Retinal pigment epithelial cell (primary cell): ENCODE measurements around the gene TBC1D5.

ENCODE experiments used
- DNase-seq: peaks from one replicate; pipeline ENCODE4 v3.0.0-alpha.2; 2010; ENCODE audit warnings: low read depth
- H3K4me3 ChIP-seq: 2 replicates; pipeline ENCODE4 v1.5.1; 2011; ENCODE audit warnings: mild to moderate bottlenecking, low read length, control low read depth, moderate library complexity
- TF ChIP-seq, protein P1 (sequence below): conservative IDR thresholded peaks from 2 replicates; pipeline ENCODE4 v1.5.1; 2011; ENCODE audit warnings: low read depth, low read length, control low read depth, inconsistent platforms

Gene TBC1D5

DNA sequence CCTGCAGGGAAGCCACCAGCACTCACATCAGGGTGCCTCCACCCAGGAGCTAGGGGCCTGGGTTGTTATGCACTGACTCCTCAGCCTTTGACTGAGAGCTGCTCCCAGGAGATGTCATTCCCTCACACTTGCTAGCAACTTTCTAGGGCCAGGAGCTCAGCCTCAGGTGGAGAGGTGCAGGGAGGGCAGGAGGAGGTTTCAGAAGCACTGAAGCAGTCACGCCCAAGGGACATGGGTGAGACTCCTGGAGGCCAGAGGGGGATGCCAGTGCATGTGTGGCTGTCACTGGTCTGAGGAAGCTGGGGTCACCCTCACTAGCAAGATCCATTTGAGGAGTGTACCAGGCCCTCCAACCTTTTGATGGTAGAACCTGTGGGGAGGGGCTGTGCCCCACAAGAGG lies 586.5 kb downstream of the TBC1D5 start:
- TF ChIP-seq, protein P1, sequence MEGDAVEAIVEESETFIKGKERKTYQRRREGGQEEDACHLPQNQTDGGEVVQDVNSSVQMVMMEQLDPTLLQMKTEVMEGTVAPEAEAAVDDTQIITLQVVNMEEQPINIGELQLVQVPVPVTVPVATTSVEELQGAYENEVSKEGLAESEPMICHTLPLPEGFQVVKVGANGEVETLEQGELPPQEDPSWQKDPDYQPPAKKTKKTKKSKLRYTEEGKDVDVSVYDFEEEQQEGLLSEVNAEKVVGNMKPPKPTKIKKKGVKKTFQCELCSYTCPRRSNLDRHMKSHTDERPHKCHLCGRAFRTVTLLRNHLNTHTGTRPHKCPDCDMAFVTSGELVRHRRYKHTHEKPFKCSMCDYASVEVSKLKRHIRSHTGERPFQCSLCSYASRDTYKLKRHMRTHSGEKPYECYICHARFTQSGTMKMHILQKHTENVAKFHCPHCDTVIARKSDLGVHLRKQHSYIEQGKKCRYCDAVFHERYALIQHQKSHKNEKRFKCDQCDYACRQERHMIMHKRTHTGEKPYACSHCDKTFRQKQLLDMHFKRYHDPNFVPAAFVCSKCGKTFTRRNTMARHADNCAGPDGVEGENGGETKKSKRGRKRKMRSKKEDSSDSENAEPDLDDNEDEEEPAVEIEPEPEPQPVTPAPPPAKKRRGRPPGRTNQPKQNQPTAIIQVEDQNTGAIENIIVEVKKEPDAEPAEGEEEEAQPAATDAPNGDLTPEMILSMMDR, result no peak
- no peak for DNase-seq
- H3K4me3 ChIP-seq, result no peak overlapping the region

DNA sequence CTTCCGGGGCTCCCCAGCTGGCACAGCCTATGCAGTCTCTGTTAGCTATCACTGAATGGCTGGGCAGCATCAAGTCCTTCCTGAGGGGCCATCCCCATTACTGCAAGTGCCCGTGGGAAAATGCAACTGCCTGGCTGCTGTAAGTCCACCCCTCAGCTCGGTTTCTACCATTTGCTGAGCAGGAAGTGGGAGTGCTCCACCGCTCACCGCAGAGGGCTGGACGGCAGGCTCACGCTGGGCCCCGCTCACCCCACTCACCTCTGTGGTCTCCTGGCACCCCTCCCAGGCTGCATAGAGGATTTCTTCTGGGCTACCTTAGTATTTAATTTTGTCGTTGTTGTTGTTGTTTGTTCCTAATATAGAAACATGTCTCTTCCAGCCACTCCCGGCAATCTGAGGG lies 587.5 kb downstream of the TBC1D5 start:
- no peak overlapping the region for H3K4me3 ChIP-seq
- TF ChIP-seq, protein P1, result no peak
- no peak for DNase-seq

DNA sequence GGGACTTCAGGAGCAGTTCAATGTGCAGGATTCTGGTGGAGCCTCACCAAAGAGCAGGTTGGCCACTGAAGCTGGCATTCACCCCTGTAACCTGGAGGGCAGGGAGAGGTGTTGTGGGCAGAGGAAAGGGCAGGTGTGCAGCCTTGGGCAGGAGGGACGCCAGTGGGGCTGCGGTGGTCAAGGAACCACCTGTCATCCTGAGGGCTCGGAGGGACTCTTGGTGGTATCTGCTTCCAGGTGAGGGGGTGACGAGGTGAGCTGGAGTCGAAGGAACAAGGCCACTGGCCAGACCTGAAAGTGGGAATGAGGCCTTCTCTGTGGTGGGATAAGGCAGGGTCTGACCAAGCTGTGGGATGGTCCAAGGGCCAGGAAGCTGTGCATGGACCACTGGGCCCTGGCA lies 588.2 kb downstream of the TBC1D5 start:
- H3K4me3 ChIP-seq, result no peak overlapping the region
- TF ChIP-seq, protein P1, result no peak
- no peak for DNase-seq

DNA sequence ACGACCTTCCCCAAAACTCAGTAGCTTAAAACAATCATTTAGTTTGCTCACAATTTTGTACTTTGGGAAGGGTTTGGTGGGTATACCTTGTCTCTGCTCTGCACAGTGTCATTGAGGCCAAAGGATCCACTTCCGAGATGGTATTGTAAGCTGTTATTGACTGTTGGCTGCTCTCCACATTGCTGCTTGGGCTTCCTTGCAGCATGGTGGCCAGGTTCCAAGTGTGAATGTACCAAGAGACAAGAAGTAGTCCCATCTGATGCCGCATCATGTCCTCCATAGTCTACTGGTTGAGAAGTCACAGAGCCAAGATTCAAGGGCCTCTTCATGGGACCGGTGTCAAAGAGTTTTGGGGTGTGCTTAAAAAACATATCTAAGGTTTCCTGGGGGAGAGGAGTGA lies 589.2 kb downstream of the TBC1D5 start:
- DNase-seq, result no peak
- no peak overlapping the region for H3K4me3 ChIP-seq
- TF ChIP-seq, protein P1, result no peak

- TF ChIP-seq, protein P1, result no peak
- no peak for DNase-seq
- H3K4me3 ChIP-seq, result no peak overlapping the region
These were observed 590.6 kb downstream of the TBC1D5 start for GRCh38 chr3:17151598-17152373.

DNA sequence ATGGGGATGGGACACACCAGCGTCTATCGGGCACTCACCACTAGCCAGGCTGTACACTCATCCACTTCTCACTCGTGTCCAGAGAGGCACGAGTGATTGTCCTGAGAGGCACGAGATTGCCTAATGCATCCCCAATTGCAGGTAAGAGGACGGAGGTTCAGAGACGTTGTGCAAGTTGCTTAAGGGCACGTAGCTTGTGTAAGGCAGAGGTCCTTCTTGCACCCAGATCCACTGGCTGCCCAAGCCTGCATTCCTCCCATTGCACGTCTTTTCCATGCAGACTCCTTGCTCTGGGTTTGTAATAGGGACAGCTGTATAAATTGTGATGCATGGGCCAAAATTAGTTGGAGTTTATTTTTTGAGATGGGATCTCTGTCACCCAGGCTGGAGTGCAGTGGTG lies 593.4 kb downstream of the TBC1D5 start:
- DNase-seq, result no peak
- H3K4me3 ChIP-seq, result no peak overlapping the region
- TF ChIP-seq, protein P1, result no peak

GRCh38 chr3:17144665-17144993 lies 597.8 kb downstream of the TBC1D5 start:
- H3K4me3 ChIP-seq, result no peak overlapping the region
- TF ChIP-seq, protein P1, result no peak
- no peak for DNase-seq
